LHCN-M2 (cell line): Measurements from ENCODE around the gene RPS19BP1. TPM values are rescaled to one million over a fixed set of nuclear protein-coding genes. Genes with fewer than 3 reads are reported as not detected.
"Not testable (repeated sequence)": the region's sequence is repeated elsewhere in the genome, so short reads cannot be mapped to it uniquely, and the experiment has no call there.

Experiments
- DNase-seq: peaks from one replicate; pipeline ENCODE4 v3.0.0-alpha.2; 2012; ENCODE audit warnings: low read depth
- total RNA-seq: library from RNA; depleted of rRNA; stranded (reverse); fragments of >200 nt; gene quantifications from 2 replicates; pipeline ENCODE4 v1.2.3, GENCODE V29; 2014

Gene RPS19BP1
- total RNA-seq, 1 experiment from 2014 or later: 123 TPM

DNA sequence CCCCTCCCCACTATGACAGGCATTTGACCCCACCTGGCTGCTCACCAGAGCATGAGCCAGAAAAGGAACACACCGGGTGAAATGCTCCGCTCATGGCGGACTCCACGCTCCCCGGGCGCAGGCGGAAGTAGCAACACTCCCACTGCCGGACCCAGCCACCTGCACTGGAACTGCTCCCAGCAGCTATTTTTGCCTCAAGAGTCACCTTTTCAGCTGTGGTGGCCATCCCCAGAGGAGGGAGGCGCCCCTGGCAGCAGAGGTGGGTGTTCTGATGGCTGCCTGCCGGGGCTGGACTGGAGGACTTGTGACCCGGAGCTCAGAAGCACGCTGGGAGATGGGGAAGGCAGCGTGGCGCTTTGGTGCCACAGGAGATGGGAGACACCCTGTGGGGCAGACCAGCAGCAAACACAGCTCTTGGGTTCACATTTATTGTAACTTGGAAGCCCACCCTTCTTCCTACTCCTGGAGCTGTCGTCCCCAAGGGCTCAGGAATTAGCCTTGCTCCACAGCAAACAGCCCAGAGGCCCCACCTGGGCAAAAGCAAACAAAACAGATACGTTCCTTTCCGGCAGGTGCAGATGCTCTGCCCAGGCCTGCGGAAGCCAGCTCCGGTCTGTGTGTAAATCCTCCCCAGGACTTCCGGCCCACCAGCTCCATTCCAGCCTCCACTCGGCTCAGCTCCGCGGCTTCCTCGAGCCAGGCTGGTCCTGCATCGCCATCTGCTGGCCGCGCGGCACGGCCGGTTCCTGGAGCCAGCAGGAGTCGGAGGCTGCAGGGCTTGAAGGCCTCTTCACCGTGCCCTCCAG is 3.7 kb downstream of the RPS19BP1 start:
- peak; percentile 81 for DNase-seq

DNA sequence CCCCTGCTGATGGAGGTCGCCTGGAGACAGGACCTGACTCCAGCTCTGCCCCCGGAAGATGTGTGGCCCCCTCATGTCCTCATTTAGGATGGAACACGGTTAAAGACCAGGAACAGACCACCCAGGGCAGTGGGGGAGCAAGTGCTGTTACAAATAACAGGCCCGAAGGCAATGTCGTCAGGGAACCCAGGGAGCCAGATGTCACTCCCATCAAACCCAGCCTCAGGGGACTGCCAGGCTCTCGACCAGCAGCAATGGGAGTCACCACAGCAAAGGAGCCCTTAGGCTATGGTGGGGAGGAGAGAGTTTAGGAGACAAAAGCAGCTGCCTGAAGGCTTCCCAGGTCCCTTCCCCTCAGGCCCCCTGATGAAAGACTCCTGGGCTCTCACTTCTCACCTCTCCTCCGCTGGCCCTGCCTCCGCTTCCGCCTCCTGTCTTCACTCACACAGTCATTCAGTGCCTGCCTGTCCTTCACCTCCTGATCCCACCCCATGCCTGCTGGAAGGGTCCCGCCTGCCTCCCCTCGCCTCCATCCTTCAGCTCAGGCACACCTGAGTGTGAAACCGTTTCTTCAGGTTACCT is 4.4 kb downstream of the RPS19BP1 start:
- DNase-seq: no peak

- DNase-seq: no peak
Measured at GRCh38 chr22:39527481-39527961, 5.0 kb downstream of the RPS19BP1 start.

GRCh38 chr22:39526736-39527171 is 5.8 kb downstream of the RPS19BP1 start:
- DNase-seq: no peak

GRCh38 chr22:39525658-39525975 is 6.9 kb downstream of the RPS19BP1 start:
- DNase-seq: no peak

DNA sequence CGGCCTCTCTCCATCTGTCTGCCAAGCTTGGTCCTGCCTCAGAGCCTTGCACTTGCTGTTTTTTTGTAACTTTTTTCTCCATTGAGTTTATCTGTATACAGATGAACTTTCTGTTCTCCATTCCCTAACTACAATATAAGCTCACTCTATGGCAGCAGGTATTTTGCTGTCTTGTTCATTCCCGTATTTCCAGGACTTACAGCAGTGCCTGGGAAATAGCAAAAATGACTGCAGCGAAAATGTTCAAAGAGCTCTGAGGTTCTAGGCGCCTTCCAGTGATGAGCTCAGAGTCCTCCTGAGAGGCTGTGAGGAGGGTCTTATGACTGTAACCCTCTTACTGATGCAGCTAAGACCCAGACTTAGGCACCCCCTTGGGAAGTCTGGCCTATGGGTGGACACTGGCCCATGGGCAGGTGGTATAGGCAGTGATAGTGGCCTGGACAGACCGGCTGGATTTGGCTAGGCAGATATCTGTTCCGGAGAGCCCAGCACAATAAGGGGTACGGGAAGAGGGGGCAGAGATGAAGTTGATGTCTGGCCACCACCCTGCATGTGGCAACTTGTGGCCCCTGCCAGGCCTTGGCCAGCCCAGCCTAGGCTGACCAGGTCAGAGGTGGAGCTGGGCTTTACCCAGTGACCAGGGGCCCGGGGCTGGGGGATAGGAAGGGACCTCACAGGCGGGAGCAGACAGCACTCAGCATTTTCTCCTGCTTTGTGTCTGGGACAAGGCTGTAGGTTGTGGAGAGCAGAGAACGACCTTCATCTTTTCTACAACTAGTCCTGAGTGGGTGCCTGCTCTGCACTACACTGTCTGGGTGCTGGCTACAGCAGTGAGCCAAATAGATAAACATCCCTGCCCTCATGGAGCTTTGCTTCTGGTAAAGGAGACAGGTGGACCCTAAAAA is 7.5 kb downstream of the RPS19BP1 start:
- DNase-seq: no peak

- no peak for DNase-seq
Measured at GRCh38 chr22:39524089-39524752, 8.3 kb downstream of the RPS19BP1 start.

- DNase-seq: peak; percentile 86
Measured at GRCh38 chr22:39522567-39523300, 9.8 kb downstream of the RPS19BP1 start.

- not testable (repeated sequence) for DNase-seq
Measured at GRCh38 chr22:39522091-39522490, 10.5 kb downstream of the RPS19BP1 start.

GRCh38 chr22:39521106-39521885 is 11.3 kb downstream of the RPS19BP1 start:
- DNase-seq: peak; percentile 82

GRCh38 chr22:39520226-39521105 is 12.1 kb downstream of the RPS19BP1 start, which contains the start of gene ATF4:
Gene ATF4 (plus strand): TSS chr22:39520562. CDS start chr22:39521446, 884 bp downstream.
- DNase-seq: no peak

GRCh38 chr22:39519681-39520225 is 12.8 kb downstream of the RPS19BP1 start:
- DNase-seq: peak; percentile 99

DNA sequence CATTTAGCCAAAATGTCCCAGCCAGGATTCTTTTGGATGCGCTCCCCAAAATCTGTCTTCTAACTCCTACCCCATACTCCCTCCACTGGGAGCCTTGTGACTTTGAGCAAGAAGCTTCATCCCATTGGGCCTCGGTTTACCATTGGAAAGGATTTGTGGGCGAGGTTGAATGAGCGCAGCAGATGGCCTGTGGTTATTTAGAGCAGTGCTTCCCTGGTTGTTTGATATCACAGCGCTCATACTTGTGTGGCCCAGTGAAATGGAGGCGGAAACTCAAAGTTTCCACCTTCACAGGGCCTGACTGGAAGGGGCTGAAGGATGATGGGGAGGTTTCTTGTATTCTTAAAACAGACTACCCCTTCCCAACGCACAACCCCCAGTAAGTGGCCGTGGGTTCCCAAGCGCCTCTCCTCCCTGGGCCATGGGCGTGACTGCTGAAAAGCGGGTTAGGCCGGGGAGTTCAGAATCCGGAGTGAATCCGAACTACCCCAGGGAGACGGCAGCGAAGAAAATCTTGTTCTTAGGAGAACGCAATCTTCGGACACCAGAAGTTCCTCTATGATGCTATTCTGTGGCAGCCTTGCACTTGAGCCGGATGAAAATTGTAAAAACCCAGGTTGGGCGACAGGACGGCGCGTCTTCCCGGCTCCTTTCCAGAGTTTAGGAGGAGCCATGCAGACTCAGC is 13.4 kb downstream of the RPS19BP1 start:
- peak; percentile 80 for DNase-seq

- no peak for DNase-seq
Measured at GRCh38 chr22:39518144-39518786, 14.3 kb downstream of the RPS19BP1 start.

- no peak for DNase-seq
Measured at GRCh38 chr22:39517470-39517869, 15.1 kb downstream of the RPS19BP1 start.

GRCh38 chr22:39515266-39516050 is 17.1 kb downstream of the RPS19BP1 start:
- DNase-seq: peak; percentile 80
